DMS153 treated with DMSO at 0.1 percent for 48 hours (cell line): ENCODE data around the gene CCDC88B.
"Not testable (repeated sequence)": the region's sequence is repeated elsewhere in the genome, so short reads cannot be mapped to it uniquely, and the experiment has no call there.

Source experiments
- DNase-seq: peaks from one replicate; lab custom pipeline; 2025; ENCODE audit not compliant: unreplicated experiment; lab: John Stamatoyannopoulos, UW

CCDC88B gene

DNA sequence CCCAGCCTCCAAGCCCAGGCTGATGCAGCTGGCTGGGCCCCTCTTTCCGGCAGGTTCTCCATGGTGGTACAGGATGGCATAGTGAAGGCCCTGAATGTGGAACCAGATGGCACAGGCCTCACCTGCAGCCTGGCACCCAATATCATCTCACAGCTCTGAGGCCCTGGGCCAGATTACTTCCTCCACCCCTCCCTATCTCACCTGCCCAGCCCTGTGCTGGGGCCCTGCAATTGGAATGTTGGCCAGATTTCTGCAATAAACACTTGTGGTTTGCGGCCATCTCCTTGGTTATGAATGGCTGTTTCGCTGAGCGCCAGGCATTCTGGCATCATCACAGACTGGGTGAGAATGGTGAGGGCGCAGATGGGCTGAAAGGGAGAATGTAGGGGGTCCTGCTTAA is 18.5 kb upstream of the CCDC88B start:
- no peak for DNase-seq

DNA sequence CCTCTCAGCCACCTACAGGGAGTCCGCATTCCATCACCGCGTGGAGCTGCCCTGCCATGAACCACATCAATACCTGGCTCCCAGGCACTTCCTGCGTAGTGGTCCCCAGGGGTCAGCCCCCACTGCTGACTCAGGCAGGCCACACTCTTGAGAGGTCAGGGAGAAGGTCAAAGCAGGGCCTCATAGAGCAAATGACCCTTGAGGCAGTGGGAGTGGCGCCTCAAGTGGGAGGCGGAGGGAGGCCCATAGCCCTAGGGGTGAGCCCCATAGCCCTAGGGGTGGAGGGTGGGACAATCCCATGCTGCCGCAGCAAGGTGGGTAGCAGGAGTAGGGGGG is 17.1 kb upstream of the CCDC88B start:
- DNase-seq, result no peak

DNA sequence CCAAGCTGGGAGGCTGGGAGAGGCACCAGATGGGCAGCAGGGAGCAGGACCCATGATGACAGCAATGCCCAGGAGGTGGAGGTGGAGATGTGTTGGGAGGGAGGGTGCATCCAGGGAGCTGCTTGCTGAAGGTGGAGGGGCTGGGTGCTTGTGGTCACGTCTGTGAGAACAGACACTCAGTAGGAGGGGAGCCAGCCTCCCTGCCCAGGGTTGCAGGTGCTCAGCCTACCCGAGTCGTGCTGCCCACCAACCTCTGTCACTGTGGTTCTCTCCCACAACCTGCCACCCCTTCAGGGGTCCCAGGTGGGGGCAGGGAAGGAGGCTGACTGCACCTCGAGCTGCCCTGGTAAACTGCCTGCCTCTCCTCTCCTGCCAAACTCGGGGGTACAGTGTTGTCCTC is 16.6 kb upstream of the CCDC88B start:
- no peak for DNase-seq

DNA sequence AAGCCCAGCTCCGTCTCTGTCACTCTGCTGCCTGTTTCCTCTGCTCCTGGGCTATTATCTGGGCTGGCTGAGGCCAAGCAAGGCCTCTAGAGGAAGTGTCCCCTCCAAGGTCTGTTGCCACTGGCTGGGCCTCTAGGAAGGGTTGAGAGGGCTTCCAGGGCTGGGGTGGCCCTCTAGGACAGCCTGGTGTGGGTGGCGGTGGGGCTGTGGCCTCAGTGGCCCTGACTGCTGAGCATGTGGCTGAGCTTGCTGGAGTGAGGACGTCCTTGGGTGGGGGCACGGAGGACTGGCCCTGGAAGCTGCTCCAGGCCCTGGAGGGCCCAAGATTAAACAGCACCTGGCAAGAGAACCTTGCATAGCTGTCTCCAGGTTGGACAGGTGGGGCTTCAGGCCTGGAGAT is 16.0 kb upstream of the CCDC88B start:
- not testable (repeated sequence) for DNase-seq

DNA sequence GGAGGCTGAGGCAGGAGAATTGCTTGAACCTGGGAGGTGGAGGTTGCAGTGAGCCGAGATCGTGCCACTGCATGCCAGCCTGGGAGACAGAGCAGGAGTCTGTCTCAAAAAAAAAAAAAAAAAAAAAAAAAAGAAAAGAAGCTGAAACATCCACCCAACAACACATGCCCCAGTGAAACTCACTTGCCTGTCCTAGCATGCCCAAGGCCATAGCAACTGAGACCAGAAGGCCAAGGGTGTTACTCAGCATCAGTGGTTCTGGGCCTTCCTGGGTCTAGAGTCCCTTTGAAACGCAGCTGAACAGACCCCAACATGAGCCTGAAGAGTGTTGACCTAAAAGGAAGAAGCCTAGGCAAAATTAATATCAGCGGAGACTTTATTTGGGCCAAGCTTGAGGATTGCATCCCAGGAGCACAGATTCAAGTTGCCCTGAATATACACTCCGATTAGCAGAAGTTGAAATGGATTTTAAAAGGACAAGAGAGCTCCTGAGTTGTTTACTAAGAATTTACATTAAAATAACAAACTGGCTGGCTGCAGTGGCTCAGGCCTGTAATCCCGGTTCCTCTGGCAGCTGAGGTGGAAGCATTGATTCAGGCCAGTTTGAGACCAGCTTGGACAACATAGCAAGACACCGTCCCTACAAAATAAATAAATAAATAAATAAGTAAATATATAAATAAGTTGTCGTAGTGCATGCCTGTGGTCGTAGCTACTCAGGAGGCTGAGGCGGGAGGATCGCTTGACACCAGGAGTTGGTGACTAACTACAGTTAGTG is 15.1 kb upstream of the CCDC88B start:
- DNase-seq, result no peak

DNA sequence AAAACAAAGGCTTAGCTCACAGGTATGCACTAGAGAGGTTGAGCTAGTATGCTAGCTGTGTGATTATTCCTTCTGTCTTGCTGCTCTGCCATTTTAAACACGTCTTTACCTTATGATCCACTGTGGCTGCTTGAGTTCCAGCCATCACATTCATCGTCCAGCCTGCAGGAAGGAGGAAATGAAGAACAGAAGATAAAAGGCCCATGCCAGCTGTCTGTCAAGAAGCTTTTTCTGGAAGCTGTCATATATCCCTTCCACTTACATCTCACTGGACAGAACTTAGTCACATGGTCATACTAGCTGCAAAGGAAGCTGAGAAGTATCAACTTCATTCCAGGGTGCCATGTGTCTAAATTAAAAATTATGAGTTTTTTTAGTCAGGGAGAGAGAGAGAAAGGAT is 12.6 kb upstream of the CCDC88B start:
- DNase-seq, result no peak

DNA sequence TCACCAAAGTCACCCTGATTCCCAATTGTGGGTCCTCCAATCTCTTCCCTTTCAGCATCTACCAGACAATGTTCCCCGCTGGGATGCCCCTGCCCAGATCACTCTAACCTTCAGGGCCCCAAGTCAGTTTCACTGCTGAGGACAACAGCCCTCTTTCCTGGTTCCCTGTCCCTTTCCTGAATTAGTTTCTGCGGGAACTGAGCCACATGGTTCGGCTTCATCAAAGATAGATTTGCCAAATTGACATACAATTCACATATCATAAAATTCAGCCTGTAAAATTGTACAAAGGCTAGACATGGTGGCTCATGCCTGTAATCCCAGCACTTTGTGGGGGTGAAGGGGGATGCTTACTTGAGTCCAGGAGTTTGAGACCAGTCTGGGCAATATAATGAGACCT is 12.0 kb upstream of the CCDC88B start:
- no peak for DNase-seq

DNA sequence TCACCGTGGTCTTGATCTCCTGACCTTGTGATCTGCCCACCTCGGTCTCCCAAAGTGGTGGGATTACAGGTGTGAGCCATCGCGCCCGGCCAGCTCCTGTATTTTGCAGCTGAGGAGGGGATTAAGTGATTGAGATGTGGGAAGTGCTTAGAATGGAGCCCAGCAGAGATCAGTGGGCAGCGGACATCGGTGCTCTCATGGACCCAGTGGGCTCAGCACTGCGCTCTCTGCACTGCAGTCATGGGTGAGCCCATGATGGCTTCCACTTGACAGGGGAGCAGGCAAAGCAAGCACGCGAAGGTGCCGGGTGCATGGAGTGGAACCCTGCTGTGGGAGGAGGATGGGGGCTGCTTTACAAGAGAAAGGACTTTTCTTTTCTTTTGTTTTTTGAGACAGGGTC is 9.1 kb upstream of the CCDC88B start:
- no peak for DNase-seq

DNA sequence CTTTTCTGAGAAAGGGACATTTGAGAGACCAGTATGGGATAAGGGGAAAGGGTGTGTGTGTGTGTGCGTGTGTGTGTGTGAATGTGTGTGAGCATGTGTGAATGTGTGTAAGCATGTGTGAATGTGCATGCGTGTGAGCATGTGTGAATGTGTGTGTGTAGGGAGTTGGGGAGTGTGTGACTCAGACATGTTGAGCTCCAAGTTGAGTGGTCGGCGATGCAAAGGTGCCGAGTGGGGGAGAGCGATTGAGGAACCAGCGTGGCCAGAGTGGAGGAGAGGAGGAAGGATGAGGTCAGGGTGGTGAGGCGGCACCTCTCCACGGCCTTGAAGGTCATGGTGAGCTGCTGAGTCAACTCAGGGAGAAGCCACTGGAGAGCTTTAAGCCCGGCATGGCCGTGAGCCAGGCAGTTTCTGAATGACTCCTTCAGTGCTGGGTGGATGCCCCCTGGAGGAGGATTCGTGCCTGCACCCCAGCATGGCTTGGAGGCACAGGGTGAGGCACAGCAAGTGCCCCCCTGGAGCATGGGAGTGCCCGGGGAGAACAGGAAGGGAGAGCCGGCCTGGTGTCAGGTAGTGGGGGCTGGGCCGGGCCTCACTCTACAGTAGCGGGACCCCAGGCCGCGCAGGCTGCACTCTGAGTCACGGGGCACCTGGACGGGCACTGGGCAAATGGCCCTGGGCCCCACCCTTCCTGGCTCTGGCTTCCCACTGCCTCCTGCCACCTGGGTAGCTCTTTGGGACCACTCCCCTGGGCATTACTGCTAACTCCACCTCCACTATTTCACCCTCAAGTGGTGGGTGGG is 8.2 kb upstream of the CCDC88B start:
- DNase-seq, result peak; percentile 31

DNA sequence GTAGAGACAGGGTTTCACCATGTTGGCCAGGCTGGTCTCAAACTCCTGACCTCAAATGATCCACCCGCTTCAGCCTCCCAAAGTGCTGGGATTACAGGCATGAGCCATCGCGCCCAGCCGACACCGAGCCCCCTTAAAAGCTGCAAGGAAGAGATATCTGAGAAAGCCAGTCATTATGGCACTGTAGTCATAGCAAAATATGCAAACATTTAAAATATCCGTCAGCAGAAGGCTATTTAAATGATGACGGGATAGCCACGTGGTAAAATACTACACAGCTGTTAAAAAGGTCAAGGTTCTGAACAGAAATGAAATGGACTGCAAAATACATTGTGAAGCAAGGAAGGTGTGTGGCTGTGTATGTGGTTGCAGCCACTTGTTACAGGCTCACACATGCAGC is 6.4 kb upstream of the CCDC88B start:
- DNase-seq, result no peak

DNA sequence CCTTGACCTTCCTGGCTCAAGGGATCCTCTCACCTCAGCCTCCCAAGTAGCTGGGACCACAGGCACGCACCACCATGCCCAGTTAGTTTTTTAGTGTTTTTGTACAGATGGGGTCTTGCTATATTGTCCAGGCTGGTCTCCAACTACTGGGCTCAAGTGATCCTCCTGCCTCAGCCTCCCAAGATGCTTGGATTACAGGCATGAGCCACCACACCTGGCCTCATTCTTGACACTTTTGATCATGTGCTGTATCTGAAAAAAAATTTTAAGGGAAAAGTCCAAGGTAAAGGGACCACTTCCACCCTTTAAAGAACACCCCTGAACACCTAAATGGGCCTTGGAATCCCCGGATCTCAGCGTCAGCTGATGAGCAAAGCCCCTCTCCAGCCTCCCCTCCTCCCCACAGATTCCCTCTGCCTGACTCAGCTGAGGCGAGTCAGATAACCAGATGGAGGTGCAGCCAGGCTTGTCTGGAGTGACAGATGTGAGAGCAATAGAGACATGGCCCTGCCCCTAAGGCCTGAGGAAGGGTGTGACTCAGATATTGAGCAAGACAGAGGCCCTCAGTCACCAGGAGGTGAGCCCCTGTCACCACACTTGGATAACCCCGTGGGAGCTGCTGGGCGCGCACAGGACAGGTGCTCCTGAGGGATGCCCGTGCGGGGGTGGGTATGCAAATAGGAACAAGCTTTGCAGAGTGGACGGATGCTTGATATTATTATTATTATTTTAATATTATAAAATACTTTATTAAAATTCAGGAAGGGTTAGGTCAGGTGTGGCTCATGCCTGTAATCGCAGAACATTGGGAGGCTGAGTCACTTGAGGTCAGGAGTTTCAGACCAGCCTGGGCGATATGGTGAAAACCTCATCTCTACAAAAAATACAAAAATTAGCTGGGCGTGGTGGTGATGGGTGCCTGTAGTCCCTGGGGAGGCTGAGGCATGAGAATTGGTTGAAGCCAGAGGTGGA is 5.0 kb upstream of the CCDC88B start:
- peak; percentile 41 for DNase-seq

DNA sequence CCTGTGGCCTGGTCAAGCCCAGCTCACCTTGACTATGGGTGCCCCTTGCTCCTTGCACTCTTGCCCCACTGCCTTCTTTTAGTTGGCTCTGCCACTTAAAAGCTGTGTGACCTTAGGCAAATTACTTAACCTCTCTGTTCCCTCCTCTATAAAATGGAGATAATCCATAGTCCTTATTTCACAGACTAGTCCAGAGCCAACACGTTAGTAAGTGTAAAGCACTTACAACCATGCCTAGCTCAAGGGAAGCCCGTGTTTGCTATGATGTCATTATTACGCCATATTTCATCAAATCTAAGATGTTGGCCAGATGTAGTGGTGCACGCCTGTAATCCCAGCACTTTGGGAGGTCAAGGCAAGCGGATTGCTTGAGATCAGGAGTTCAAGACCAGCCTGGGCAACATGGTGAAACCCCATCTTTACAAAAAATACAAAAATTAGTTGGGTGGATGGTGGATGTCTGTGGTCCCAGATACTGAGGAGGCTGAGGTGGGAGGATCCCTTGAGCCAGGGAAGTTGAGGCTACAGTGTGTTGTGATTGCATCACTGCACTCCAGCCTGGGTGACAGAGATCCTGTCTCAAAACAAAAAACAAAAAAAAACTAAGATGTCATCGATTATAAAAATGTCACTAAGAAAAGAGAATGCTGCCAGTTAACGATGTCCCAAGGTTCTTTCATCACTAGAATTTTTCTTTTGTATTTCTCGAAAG is 2.3 kb upstream of the CCDC88B start:
- no peak for DNase-seq

DNA sequence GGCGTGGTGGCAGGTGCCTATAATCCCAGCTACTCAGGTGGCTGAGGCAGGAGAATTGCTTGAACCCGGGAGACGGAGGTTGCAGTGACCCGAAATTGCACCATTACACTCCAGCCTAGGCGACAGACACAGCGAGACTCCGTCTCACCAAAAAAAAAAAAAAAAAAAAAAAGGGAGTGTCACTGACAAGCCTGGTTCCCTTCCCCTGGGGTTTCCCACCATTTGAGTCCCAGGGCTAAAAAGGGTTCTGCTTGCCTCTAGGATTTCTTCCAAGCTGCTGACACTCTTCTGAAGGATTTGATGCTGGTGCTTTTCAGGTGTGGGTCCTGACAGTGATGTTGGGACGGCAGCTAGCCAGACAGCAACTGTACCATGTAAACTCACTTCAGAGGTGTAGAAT is 1.3 kb upstream of the CCDC88B start:
- DNase-seq, result no peak

DNA sequence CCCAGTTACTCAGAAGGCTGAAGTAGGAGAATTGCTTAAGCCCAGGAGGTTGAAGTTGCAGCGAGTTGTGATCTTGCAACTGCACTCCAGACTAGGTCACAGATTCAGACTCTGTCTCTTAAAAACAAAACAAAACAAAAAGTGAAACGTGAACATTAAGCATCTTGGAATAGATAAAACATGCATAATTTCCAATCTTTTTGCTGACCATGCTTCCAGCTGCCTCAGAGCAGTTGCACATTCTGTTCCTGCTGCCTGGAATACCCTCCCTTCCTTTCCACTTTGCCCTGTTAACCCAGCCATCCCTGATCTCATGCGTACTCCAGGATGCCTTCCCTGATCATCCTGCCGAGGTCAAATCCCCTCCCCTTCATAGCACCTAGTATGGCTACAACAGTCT is 718 bp upstream of the CCDC88B start:
- DNase-seq, result no peak

DNA sequence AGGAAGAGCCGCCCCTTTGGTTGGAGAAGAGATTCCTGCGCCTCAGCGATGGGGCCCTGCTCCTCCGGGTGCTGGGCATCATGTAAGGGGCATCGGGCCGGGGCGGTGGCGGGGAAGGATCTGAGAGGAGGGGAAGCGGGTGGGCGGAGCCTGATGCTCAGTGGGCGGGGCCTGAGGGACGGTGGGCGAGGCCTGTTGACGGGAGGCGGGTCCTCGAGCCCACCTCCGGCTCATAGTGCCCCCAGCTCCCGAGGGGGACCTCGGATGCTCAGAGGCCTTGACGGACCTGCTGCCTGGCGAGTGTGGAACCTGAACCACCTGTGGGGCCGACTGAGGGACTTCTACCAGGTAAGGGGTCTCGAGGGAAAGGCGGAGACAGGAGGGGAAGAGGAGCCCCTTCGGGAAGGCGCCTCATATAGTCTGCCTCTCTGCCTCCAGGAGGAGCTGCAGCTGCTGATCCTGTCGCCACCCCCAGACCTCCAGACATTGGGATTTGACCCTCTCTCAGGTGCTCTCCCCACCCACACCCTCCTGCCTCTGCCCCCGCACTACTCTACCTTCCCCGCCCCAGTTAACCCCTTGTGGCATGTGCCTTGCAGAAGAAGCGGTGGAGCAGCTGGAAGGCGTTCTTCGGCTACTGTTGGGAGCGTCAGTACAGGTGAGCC is 799 bp downstream of the CCDC88B start:
- DNase-seq, result no peak

DNA sequence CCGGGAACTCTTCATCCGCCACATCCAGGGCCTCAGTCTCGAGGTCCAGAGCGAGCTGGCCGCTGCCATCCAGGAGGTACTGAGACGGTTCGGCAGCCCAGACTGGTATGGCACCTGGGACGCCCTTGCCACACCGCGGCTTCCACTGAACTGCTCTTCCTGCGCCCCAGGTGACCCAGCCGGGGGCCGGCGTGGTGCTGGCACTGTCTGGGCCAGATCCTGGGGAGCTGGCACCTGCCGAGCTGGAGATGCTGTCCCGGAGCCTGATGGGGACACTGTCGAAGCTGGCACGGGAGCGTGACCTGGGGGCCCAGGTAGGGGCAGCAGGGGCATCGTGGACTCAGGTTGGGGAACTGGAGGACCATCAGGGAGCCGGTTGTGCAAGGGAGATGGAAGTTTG is 1.4 kb downstream of the CCDC88B start:
- DNase-seq, result no peak

DNA sequence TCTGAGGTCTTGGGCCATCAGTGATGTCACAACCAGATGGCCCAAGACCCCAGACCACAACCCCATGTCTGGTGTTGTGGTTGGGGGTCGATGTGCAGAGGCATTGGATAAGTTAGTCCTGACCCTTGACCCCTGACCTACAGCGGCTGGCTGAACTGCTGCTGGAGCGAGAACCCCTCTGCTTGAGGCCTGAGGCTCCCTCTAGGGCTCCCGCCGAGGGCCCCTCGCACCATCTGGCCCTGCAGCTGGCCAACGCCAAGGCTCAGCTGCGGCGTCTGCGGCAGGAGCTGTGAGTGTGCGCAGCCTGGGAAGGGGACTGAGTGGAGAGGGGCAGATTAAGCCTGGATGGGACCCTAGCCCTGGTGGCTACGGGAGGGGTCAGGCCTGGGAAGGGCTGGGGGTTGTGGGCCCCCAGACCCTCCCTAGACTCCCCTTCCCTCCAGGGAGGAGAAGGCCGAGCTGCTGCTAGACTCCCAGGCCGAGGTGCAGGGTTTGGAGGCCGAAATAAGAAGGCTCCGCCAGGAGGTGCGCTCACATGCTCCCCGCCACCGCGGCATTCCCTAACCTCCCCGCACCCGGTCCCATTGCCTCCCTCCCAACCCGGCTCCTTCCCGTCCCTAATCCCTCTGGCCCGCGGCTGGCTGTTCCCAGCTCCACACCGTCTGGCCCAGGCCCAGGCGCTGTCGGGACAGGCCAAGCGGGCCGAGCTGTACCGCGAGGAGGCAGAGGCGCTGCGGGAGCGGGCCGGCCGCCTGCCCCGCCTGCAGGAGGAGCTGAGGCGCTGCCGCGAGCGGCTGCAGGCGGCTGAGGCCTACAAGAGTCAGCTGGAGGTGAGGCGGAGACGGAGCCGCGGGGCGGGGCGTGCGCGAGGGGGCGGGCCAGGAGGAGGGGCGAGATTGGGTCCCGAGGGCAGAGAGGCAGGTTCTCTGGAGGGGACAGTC is 2.1 kb downstream of the CCDC88B start:
- peak; percentile 71 for DNase-seq

DNA sequence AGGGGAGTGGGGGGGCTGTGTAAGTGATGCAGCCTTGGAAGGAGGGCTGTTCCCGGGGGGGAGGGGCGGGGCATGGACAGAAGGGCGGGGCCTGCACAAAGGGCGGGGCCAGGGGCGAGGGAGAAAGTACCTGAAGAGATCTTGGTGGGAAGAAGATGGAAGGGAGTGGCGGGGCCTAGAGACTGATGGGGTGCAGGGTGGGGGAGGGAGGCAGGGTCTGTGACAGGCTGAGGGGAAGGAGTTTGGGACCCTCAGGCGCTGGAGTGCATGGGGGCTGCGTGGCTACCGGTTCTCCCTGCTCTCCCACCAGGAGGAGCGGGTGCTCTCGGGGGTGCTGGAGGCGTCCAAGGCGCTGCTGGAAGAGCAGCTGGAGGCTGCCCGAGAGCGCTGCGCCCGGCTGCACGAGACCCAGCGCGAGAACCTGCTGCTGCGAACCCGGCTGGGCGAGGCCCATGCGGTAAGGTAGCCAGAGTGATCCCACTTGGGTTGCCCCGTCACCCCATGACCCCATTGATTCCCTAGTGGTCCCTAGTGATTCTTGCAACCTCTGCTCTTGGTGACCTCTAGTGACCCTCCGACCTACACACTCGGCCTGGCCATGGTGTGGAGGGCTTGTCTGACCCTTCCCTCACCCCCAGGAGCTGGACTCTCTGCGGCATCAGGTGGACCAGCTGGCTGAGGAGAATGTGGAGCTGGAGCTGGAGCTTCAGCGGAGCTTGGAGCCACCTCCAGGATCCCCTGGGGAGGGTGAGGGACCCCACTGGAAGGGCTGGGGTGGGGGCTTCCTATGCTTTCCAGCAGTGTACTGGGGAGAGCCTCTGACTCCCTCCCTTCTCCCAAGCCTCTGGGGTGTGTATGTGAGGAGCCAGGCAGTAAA is 3.1 kb downstream of the CCDC88B start:
- peak; percentile 62 for DNase-seq
